Suppressor macrophage (primary cell): Measurements from ENCODE around the gene AIG1.
A peak's percentile ranks its signal among the peaks of the same experiment; 100 is the strongest.
"Not testable (repeated sequence)": the region's sequence is repeated elsewhere in the genome, so short reads cannot be mapped to it uniquely, and the experiment has no call there.

Experiments used
- DNase-seq, 4 experiments: peaks; one replicate each; pipeline ENCODE4 v3.0.0-alpha.2; 2020 to 2022
- total RNA-seq, 17 experiments: gene quantifications; one replicate each; lab custom pipeline; 2026; ENCODE audit warnings: mixed read lengths in 6 of 17, inconsistent platforms in 3 of 17; lab: John Stamatoyannopoulos, UW

The AIG1 gene, protein sequence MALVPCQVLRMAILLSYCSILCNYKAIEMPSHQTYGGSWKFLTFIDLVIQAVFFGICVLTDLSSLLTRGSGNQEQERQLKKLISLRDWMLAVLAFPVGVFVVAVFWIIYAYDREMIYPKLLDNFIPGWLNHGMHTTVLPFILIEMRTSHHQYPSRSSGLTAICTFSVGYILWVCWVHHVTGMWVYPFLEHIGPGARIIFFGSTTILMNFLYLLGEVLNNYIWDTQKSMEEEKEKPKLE
- 1.9 to 14.5 (median 6.3) reads per million in 17 experiments for total RNA-seq

DNA sequence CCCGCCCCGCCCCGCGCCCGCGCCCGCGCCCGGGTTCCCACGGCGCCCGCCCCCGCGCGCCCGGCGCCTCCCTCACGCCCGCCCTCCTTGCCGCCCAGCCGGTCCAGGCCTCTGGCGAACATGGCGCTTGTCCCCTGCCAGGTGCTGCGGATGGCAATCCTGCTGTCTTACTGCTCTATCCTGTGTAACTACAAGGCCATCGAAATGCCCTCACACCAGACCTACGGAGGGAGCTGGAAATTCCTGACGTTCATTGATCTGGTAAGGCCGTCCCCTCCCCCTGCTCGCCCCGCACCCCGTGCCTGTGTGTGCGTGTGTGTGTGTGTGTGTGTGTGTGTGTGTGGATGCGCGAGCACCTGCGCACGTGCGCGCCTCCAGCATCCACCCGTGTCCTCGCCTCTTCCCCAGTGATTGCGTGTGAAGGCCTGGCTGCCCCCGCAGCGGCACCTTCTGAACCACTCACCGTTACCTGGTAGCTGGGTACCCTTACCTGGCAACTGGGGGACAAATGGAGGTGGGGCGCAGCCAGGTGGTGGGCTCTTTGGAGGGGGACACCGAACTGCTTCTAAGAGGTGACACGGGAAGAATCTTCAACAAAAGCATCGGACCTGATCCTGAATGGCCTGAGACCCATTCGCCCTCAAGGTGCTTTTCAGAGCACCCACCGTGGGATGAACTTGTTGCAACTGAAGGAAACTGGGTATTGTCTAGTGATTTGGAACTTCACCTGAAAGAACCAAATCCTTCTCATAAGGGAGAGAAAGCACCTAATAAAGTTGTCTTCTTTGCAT lies at the start of gene AIG1:
Gene AIG1 (plus strand): TSS at position 84 of the 791 bp plus-strand sequence. CDS start 37 bp downstream, at position 121.
- no peak for DNase-seq

DNA sequence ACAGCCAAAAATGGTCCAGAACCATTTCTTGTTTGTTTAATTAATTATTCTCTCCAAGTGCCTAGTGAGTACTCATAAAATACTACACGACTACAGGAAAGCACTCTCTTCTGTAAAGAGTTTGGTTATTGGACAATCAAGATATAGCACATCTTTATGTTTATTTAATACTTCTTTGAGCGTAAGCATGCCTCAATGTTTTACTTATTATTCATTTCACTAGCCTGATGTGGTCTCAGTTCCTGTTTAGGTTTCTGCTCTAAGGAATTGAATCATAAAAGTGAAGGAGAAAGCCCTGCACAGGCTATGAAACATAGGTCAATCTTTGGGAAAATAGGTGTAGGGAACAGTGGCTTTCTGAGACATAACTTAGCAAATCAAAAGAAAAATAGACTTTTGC lies 45.9 kb upstream of the AIG1 start:
- DNase-seq = no peak

DNA sequence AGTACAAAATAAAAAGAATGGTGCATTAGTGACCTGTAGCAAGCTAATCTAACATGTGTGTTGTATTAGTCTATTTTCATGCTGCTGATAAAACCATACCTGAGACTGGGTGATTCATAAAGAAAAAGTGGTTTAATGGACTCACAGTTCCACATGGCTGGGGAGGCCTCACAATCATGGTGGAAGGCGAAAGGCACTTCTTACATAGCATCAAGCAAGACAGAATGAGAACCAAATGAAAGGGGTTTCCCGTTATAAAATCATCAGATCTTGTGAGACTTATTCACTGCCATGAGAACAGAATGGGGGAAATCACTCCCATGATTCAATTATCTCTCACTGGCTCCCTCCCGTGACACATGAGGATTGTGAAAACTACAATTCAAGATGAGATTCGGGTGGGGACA lies 45.4 kb upstream of the AIG1 start:
- DNase-seq = peak in 1 of 4 experiments; percentile 24

DNA sequence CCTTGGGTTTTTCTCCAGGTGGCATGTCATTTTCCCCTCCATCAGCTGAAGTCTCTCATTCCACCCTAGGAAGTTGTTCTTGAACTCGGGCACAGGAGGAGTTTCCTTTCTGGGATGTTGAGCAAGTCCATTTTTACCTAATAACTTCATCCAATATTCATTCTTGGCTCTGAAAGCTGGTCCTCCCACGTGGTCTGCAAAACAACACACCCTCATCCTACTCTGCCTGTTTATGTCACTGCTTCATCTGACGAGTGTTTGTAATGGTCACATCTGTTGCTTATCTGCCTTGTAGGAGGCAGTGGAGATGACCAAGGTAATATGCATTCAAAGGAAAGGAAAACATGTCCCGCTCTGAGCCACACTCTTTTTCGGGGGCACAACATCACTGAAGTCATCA lies 41.7 kb upstream of the AIG1 start:
- DNase-seq = no peak

DNA sequence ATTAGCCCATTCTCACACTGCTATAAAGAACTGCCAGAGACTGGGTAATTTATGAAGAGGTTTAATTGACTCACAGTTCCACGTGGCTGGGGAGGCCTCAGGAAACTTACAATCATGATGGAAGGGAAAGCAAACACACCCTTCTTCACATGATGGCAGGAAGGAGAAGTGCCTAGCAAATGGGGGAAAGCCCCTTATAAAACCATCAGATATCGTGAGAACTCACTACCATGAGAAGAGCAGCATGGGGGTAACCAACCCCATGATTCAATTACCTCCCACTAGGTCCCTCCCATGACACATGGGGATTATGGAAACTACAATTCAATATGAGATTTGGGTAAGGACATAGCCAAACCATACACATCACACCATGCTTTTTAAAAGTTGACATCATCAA lies 39.8 kb upstream of the AIG1 start:
- DNase-seq = not testable (repeated sequence)

DNA sequence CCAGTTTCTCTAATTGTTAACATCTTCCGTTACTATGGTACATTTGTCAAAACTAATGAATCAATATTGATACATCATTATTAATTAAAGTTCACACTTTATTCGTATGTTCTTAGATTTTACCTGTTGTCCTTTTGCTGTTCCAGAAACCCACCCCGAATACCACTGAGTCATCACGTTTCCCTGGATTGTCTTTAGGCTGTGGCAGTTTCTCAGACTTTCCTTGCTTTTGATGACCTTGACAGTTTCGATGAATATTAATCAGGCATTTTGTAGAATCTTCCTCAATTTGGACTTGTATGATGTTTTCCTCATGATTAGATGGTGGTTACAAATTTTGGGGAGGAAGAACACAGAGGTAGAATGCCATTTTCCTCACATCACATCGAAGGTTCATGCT lies 39.1 kb upstream of the AIG1 start:
- DNase-seq = no peak

DNA sequence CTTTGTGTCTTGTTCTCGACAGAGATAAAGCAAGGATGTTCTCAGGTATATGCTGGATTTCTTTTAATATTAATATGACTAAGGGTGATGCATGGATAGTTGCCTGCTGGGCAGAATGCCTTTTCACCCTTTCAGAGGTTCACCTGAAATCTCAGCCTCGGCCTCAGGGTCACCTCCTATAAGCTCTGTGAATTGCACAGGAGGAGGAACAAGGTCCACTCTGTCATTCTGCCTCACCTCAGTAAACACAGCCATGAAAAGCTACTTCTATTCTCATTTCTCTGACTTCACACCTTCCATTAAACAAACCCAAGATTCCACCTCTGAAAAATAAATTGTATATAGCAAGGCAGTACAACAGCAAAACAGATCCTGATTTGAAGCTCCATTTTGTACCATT lies 38.1 kb upstream of the AIG1 start:
- no peak for DNase-seq

DNA sequence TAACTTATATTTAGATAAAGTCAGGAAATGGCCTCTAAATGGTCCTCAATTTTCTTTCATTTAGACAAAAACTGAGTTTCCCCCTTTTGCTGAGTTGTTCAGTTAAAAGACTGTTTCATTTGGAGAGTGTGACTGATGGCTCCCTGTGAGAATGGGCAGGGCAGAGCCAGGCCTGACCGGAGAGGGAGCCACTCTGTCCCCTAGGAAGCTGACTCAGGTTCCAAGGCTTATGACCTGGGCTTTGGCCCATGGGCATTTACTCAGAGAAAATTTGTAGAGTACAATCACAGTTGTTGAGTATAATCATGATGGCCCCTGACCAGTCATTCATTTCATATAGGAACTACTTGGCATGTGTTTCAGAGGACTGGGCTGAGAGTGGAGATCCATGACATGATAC lies 37.0 kb upstream of the AIG1 start:
- no peak for DNase-seq

DNA sequence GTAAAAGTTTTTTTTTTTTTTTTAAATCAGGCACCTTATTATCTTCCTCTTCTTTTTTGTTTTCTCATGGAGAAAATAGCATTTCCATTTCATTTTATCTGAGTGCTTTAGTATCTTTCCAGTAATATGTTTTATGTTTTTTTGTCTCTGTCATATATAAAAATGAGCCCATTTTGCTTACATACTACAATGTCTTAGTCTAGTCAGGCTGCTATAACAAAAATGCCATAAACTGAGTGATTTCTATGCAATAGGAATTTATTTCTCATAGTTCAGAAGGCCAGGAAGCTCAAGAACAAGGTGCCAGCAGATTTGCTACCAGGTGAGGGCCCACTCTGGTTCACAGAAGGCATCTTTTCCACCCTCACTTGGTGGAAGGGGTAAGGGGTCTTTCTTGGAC lies 35.7 kb upstream of the AIG1 start:
- DNase-seq = no peak

DNA sequence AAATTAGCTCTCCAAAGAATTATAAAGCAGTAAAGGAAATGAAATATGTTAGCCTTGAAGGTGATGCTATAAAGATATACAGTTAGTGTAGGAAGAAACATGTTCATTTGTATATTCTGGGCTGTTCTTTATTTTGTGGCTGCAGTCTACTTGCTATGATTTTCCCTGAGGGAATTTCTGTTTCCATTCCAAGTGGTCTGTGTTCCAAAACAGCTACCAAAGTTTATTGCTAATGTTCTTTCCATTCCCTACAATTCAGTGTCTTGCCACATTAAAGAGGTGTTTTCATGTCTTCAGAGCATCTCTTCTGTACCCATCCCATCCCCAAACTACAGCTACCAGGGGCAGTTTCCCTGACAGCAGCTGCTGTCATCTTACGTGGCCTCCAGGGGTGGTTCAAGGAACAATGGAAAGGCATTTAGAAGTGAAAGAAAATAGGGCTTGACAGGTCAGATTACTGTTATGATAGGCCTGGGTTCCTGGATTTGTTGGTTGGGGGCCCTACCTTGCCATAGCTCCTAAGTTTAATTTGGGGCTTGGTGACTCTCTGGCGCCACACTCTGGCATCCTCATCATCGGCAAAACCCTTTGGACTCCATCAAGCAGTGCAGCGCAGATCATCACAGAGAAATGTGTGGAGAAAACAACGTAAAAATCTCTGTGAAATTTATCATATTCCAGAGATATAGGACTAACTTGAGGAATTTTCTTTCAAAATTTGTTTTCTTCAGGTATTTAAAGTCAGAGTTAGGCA lies 33.8 kb upstream of the AIG1 start:
- peak; percentile 42 to 60 (median 54) for DNase-seq

DNA sequence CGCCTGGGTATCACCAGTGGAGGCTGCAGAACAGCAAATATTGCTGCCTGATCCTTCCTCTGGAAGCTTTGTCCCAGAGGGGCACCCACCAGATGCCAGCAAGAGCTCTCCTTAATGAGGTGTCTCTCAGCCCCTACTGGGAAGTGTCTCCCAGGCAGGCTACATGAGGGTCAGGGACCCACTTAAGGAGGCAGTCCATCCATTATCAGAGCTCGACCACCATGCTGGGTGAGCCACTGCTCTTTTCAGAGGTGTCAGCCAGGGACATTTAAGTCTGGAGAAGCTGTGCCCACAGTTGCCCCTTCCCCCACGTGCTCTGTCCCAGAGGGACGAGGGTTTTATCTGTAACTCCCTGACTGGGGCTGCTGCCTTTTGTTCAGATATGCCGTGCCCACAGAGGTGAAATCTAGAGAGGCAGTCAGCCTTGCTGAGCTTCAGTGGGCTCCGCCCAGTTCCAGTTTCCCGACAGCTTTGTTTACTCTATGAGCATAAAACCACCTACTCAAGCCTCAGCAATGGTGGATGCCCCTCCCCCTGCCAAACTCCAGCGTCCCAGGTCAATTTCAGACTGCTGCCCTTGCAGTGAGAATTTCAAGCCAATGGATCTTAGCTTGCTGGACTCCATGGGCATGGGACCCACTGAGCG lies 25.9 kb upstream of the AIG1 start:
- no peak for DNase-seq

DNA sequence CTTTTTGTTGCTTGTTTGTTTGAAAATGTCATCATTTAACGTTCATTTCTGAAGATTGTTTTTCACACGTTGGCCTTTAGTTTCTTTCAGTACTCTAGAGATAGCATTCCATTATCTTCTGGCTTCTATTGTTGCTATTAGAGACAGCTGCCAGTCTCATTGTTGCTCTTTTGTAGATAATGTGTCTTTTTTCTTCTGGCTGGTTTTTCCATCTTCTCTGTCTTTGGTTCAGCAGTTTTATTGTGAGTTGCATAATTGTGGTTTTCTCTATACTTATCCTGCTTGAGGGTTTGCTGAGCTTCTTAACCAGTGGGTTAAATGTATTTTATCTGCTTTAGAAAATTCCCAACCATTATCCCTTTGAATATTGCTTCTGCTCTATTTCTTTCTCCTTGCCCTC lies 23.2 kb upstream of the AIG1 start:
- no peak for DNase-seq

DNA sequence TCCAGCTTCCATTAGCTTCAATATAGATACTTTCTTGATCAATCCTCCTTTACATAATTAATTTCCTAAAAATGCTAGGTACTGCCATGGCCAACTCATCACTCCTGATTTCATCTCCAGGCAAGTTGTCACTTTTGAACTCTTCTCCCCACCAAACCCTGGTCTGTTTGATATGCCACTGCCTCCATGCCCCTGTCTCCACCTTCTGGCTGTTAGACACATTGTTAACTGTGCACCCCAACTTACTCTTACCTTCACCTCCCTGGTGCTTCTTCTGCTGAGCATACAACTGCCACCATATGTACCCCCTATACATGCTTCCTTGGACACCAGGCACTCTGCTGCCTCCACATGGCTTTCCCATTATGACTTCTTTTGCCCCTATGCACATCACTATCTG lies 21.9 kb upstream of the AIG1 start:
- no peak for DNase-seq

DNA sequence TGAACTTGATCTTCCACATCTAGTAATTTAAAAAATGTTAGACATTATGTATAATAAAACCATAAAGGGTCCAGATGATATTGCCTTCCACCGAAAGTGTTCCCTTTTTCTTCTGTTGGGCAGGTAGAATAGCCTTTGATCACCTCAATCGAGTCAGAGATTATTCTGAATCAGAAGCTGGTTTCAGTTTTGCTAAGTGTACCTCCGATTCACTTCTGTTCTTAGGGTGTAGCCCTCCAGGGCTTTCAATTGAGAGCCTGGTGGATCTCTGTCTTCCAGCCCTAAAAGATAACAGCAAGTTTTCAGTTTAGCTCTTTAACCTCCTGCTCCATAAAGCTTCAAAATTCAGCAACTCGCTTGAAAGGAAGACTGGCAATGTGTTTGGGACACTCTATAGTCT lies 21.1 kb upstream of the AIG1 start:
- no peak for DNase-seq

DNA sequence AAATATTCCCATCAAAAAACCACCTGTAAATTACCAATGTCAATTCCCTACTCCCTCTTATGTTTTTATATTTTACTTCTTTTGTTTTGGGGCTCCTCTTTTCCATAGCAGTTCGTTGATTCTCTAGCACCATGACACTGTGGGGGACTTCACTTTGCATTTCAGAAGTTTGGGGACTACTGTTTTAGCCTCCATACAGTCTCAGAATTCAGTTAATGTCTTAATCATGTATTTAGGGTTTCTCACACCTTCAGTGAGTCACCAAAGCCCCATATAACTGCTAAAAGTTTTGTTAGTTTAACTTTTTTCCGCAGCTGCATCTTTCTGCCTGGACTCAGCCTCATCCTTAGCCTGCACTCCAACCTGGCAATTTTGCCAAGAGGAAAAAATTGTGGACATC lies 20.7 kb upstream of the AIG1 start:
- DNase-seq = no peak

DNA sequence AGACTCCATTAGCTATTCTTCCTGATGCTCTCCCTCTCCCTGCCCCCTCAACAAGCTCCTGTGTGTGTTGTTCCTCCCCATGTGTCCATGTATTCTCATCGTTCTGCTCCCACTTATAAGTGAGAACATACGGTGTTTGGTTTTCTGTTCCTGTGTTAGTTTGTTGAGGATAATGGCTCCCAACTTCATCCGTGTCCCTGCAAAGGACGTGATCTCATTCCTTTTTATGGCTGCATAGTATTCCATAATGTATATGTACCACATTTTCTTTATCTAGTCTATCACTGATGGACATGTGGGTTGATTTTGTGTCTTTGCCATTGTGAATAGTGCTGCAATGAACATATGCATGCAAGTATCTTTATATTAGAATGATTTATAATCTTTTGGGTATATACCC lies 16.3 kb upstream of the AIG1 start:
- DNase-seq = not testable (repeated sequence)

DNA sequence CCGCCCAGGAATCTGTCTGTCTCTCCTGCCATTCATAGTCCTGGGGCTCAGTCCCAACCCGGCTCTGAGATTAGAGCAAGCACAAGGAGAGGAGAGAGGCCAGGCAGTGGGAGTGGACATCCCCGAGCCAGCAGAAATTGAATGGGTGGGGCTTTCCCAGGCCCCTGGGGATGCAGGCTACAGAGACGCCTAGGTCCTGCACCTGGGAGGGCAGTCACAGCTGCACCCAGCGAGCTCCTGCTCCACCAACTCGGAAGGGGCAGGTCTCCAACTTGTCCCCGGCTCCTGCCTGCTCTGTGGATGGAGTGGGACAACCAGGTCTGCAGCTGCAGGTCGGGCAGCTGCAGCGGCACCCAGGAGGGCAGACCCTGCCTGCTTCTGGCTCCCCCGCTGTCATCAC lies 11.1 kb upstream of the AIG1 start:
- DNase-seq = no peak

DNA sequence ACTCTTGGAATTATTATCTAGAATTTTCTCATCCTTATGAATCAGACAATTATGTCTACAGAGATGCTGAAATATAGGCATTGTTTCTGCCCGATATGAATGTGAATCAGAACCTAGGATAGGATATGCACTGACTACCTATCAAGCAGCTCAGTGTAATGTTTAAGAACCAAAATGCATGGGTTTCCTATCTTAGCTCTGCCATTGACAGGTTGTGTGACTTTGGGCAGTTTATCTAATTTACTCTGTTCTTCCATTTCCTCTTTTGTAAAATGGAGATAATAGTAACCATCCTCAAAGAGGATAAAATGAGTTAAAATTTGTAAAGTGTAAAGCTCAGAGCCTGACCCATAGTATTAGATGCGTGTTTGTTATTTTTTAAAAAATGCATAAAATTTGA lies 10.2 kb upstream of the AIG1 start:
- DNase-seq = no peak

DNA sequence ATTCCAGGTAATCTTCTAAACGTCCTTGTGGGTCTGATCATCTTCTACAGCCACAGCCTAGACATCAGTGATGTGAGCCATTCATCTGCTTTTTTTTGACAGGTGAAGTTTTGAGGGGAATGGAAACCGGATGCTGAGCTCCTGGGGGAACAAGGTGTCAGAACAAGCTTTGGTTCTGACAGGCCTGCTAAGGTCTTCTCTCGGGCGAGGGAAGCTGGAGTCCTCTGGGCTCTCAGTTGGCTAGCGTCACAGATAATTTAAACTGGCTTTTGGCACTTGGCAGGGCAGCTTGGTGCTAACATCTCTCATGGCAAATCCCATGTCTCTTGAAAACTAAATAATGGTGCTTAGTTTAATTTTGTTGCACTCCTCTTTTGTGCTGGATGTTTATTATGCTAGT lies 8.4 kb upstream of the AIG1 start:
- DNase-seq = no peak

DNA sequence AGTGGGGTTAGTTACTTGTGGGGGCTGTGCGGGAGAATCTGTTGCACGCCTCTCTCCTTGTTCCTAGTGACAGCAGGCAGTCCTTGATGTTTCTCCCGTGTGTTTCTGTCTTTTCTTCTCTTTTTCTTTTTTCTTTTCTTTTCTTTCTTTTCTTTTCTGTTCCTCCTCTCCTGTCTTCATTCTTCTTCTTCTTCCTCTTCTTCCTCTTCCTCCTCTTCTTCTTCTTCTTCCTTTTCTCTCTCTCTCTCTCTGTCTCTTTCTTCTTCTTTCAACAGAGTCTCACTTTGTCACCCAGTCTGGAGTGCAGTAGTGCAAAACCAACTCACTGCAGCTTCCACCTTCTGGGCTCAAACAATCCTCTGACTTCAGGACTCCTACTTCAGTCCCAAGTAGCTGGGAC lies 6.8 kb upstream of the AIG1 start:
- no peak for DNase-seq

DNA sequence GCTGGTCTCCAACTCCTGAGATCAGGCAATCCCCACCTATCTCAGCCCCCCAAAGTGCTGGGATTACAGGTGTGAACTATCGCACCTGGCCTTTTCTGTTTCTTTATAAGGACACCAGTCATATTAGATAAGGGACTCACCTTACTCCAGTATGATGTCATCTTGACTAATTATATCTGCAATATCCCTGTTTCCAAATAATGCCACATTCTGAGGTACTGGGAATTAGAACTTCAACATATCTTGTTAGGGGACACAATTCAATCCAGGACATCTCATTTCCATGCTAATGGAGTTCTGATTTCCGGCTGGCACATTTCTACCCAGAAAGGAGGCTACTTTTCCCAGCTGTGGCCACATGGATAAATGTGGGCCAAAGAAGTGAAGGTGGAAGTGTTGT lies 6.4 kb upstream of the AIG1 start:
- DNase-seq = no peak

DNA sequence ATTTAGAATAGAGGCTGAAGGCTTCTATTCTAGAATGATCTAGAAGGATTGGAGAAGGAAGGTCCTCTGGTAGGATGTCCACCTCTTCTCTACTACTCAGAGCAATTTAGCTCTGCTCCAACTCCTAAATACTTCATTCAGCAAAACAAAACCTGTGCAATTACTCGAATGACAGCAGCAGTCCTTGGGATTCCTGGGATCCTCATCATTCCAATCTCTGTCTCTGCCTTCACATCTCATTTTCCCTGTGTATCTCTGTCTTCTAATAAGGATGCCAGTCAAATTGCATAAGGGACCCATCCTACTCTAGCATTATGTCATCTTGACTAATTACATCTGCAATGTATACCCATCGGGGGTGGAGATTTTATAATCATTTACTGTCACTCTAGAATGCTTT lies 5.5 kb upstream of the AIG1 start:
- DNase-seq = peak in 2 of 4 experiments; percentile 11 to 29

DNA sequence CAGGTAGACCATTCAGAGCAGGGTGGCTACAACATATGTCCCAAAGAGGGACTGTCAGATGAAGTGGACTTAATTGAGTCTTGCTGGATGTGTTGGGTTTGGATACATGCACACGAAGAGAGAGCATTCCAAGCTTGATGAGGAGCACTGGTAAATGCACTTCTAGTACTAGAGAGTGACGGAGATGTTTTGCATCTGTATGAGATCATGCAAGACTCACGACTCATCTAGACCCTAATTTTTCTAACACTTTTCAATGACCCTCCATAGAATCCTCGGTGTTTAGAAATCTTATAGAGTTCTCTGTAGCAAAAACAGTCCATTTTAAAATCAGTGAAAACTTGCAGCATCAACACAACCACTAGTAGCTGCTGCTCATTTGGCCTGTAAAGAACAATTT lies 4.8 kb upstream of the AIG1 start:
- no peak for DNase-seq
